Vagina (tissue), 2 donors: ENCODE data around the gene SLC7A6.

ENCODE experiments used
- POLR2A ChIP-seq, 2 donors: fragments of 450-650 bp; IDR thresholded peaks; one replicate each; pipeline ENCODE4 v1.6.1; 2017; ENCODE audit warnings: antibody characterized with exemption in 2 of 2, mild to moderate bottlenecking in 2 of 2, moderate library complexity in 2 of 2
- POLR2AphosphoS5 ChIP-seq, 2 donors: sonication (generic); formaldehyde crosslinking; IDR thresholded peaks; one replicate each; pipeline ENCODE4 v1.9.0; 2017; ENCODE audit warnings: antibody characterized with exemption in 2 of 2, mild to moderate bottlenecking in 2 of 2, low read depth in 1 of 2; ENCODE audit not compliant: insufficient read depth in 1 of 2
- TF ChIP-seq, protein P1 (sequence below), 3 experiments: fragments of 450-650 bp in 2 of 3; fragments of 200-600 bp in 1 of 3; sonication (generic) in 1 of 3; IDR thresholded peaks; one replicate each; pipeline ENCODE4 v1.5.1; 2017 to 2019; ENCODE audit warnings: antibody characterized with exemption in 3 of 3, mild to moderate bottlenecking in 2 of 3, moderate library complexity in 2 of 3

GRCh38 chr16:68230956-68231355 is 33.4 kb upstream of the SLC7A6 start:
- TF ChIP-seq POLR2AphosphoS5 (IDR thresholded peaks at IDR 0.05; ENCODE audit: insufficient read depth in 1 of 2, low read depth in 1 of 2) (no peak), POLR2A (IDR thresholded peaks at IDR 0.05) (no peak)
- TF ChIP-seq, protein P1, sequence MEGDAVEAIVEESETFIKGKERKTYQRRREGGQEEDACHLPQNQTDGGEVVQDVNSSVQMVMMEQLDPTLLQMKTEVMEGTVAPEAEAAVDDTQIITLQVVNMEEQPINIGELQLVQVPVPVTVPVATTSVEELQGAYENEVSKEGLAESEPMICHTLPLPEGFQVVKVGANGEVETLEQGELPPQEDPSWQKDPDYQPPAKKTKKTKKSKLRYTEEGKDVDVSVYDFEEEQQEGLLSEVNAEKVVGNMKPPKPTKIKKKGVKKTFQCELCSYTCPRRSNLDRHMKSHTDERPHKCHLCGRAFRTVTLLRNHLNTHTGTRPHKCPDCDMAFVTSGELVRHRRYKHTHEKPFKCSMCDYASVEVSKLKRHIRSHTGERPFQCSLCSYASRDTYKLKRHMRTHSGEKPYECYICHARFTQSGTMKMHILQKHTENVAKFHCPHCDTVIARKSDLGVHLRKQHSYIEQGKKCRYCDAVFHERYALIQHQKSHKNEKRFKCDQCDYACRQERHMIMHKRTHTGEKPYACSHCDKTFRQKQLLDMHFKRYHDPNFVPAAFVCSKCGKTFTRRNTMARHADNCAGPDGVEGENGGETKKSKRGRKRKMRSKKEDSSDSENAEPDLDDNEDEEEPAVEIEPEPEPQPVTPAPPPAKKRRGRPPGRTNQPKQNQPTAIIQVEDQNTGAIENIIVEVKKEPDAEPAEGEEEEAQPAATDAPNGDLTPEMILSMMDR (IDR thresholded peaks at IDR 0.05) = no peak
